GM10266 (cell line): ENCODE measurements around the gene ARHGAP45.
"Not testable (repeated sequence)": the region's sequence is repeated elsewhere in the genome, so short reads cannot be mapped to it uniquely, and the experiment has no call there.

ENCODE experiments used
- DNase-seq: peaks from one replicate; pipeline ENCODE4 v3.0.0; 2012; ENCODE audit errors: extremely low spot score
- CTCF ChIP-seq: IDR thresholded peaks from 2 replicates; pipeline ENCODE4 v1.5.1; 2012; ENCODE audit warnings: mild to moderate bottlenecking, low read depth; ENCODE audit not compliant: control insufficient read depth, insufficient read depth; ENCODE audit errors: missing control alignments

ARHGAP45 gene

DNA sequence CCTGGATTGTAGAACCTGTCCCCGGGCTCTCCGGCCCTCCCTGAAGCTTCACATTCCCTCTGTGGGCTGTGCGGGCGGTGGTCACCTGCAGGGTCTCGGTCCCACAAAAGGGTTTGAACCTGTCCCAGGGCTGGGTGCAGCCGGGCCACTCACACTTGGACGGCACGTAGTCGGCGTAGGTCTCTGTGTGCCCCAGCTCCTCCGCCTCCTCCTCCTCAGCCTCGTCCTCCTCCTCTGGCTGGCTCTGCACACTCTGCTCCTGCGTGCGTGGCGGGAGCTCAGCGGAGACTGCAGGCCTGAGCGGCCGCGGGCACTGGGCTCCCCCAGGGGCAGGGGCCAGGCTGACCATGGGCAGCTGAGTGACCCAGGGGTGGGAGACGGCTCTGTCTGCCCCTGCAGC, 56.4 kb downstream of the ARHGAP45 start:
- TF ChIP-seq CTCF, result no peak

DNA sequence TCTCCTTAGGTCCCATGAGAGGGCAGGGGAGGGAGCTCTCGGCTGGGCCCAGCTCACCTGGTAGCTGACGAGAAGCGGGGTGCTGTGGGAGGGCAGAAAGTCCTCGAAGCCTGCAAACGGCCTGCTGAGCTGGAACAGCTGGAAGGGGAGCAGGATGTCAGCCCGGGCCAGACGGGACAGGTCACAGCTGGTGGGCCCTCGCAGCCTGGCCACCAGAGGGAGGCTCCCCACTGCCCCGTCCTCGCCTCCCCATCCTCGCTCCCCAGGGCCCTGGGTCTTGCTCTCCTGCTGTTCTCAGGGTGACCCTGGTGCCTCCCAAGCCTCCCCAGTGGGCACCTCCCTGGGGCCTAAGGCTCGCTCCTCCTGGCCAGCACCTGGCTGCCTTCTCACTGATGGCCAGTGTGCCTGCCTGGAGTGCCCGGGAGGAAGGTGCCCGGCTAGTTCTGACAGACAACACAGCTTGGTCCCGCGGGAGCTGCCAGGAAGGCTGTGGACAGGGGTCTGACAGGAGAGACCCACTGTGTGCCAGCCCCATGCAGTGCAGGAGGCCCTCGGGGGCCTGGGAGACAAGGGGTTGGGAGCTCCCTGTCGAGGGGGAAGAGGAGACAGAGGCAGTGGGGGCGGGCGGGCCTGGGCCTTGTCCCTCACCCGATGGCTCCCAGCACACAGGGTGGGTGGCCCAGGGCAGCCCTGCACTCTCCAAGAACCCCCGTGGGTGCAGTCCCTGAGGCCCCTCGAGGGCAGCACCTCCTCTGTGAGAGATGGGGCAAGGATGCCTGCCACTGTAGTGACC, 57.1 kb downstream of the ARHGAP45 start:
- TF ChIP-seq CTCF, result no peak
- DNase-seq, result no peak

More for the DNA sequence above, 56.4 kb downstream of the ARHGAP45 start:
- no peak for DNase-seq

GRCh38 chr19:1125601-1126467, 58.9 kb downstream of the ARHGAP45 start:
- TF ChIP-seq CTCF, result no peak
- DNase-seq, result no peak

- DNase-seq, result no peak
- no peak for TF ChIP-seq CTCF
These were observed 60.2 kb downstream of the ARHGAP45 start for GRCh38 chr19:1126984-1127760.

GRCh38 chr19:1128106-1128505, 61.1 kb downstream of the ARHGAP45 start:
- DNase-seq, result no peak
- no peak for TF ChIP-seq CTCF

GRCh38 chr19:1129084-1129483, 62.1 kb downstream of the ARHGAP45 start:
- not testable (repeated sequence) for DNase-seq

- no peak for TF ChIP-seq CTCF
- DNase-seq, result no peak
These were observed 62.6 kb downstream of the ARHGAP45 start for GRCh38 chr19:1129535-1129934.
